ENCODE data around the gene TMEM255B. TPM values are rescaled to one million over a fixed set of nuclear protein-coding genes. Genes with fewer than 3 reads are reported as not detected.

The TMEM255B gene
- total and polyA plus RNA-seq, 9 donors = 0.60 to 18.6 (median 7.9) TPM

GRCh38 chr13:113802090-113802531, 43.1 kb downstream of the TMEM255B start:
- no peaks in the 10 kb centered on the region for H3K27me3 ChIP-seq
- no peak overlapping the region for H3K27ac ChIP-seq
- H3K4me3 ChIP-seq = no peak overlapping the region
- intact Hi-C loops (cut with DNase I) = no loop called here
- no peaks in the 10 kb centered on the region for H3K9me3 ChIP-seq
- WGBS, 3 donors = 2 to 7% (median 3%) methylated on average over 14 to 15 of the region's 15 CpGs
- TF ChIP-seq CTCF (IDR thresholded peaks at IDR 0.05) = no peak
- no peaks in the 10 kb centered on the region for H3K36me3 ChIP-seq
- peak; percentile 61 to 89 (median 75) for DNase-seq
- H3K4me1 ChIP-seq (ENCODE audit: insufficient read depth) = peaks cover 2% of the 10 kb centered on the region

- H3K36me3 ChIP-seq = no peaks in the 10 kb centered on the region
- no peaks in the 10 kb centered on the region for H3K9me3 ChIP-seq
- WGBS, 3 donors = 45 to 75% (median 63%) methylated on average over 23 to 25 of the region's 25 CpGs
- peak in 2 of 5 donors; percentile 23 to 46 for DNase-seq
- intact Hi-C loops (cut with DNase I) = no loop called here
- peaks cover 2% of the 10 kb centered on the region for H3K4me1 ChIP-seq (ENCODE audit: insufficient read depth)
- no peak for TF ChIP-seq EP300 (IDR thresholded peaks at IDR 0.05)
- TF ChIP-seq POLR2A (IDR thresholded peaks at IDR 0.05) = no peak
- TF ChIP-seq CTCF (IDR thresholded peaks at IDR 0.05) = no peak
- no peak overlapping the region for H3K27ac ChIP-seq
- no peaks in the 10 kb centered on the region for H3K27me3 ChIP-seq
- H3K4me3 ChIP-seq = no peak overlapping the region
These were observed 43.7 kb downstream of the TMEM255B start for GRCh38 chr13:113802761-113803160.

- H3K36me3 ChIP-seq = no peaks in the 10 kb centered on the region
- 63 to 85% (median 72%) methylated on average over 27 to 32 of the region's 32 CpGs for WGBS, 3 donors
- DNase-seq = peak in 1 of 5 donors; percentile 27
- H3K9me3 ChIP-seq = no peaks in the 10 kb centered on the region
- TF ChIP-seq POLR2A (IDR thresholded peaks at IDR 0.05) = no peak
- TF ChIP-seq CTCF (IDR thresholded peaks at IDR 0.05) = no peak
- TF ChIP-seq EP300 (IDR thresholded peaks at IDR 0.05) = no peak
- peaks cover 2% of the 10 kb centered on the region for H3K4me1 ChIP-seq (ENCODE audit: insufficient read depth)
- no peak overlapping the region for H3K4me3 ChIP-seq
- H3K27me3 ChIP-seq = no peaks in the 10 kb centered on the region
- intact Hi-C loops (cut with DNase I) = no loop called here
- H3K27ac ChIP-seq = no peak overlapping the region
These were observed 44.5 kb downstream of the TMEM255B start for GRCh38 chr13:113803409-113804016.

- TF ChIP-seq EP300 (IDR thresholded peaks at IDR 0.05) (no peak), POLR2A (IDR thresholded peaks at IDR 0.05) (no peak), CTCF (IDR thresholded peaks at IDR 0.05) (no peak)
- no peaks in the 10 kb centered on the region for H3K27me3 ChIP-seq
- no peak overlapping the region for H3K4me3 ChIP-seq
- intact Hi-C loops (cut with DNase I) = no loop called here
- no peaks in the 10 kb centered on the region for H3K9me3 ChIP-seq
- H3K4me1 ChIP-seq (ENCODE audit: insufficient read depth) = peaks cover 2% of the 10 kb centered on the region
- peak in 1 of 5 donors; percentile 15 for DNase-seq
- 76 to 86% (median 84%) methylated on average over 32 to 34 of the region's 34 CpGs for WGBS, 3 donors
- no peak overlapping the region for H3K27ac ChIP-seq
- H3K36me3 ChIP-seq = no peaks in the 10 kb centered on the region
These were observed 45.1 kb downstream of the TMEM255B start for GRCh38 chr13:113804017-113804702.
